ENCODE measurements around the gene USP3.

GRCh38 chr15:63640146-63640545 is 135.8 kb downstream of the USP3 start:
- no peak for TF ChIP-seq CTCF (IDR thresholded peaks at IDR 0.05; ENCODE audit: borderline replicate concordance, extremely low read depth, low read length, poor library complexity, severe bottlenecking)
- TF ChIP-seq EZH2 (IDR thresholded peaks at IDR 0.05; ENCODE audit: borderline replicate concordance, low read depth, low read length, severe bottlenecking), result no peak

All from DND-41 (cell line).